HG02884 (cell line): Measurements from ENCODE around the gene SPACA4.

Experiments used
- ATAC-seq: cut with Tn5 transposase; IDR thresholded peaks from one replicate; pipeline ENCODE4 v1.9.1; 2021; ENCODE audit warnings: mild to moderate bottlenecking, moderate library complexity; ENCODE audit not compliant: unreplicated experiment

Gene SPACA4

GRCh38 chr19:48596679-48597465, 9.7 kb upstream of the SPACA4 start:
- ATAC-seq, result no peak

GRCh38 chr19:48598996-48599700, 7.4 kb upstream of the SPACA4 start:
- no peak for ATAC-seq

GRCh38 chr19:48600679-48601417, 5.7 kb upstream of the SPACA4 start:
- no peak for ATAC-seq

GRCh38 chr19:48603001-48603400, 3.5 kb upstream of the SPACA4 start:
- ATAC-seq, result no peak

GRCh38 chr19:48603449-48603848, 3.1 kb upstream of the SPACA4 start:
- ATAC-seq, result no peak

GRCh38 chr19:48603850-48604249, 2.7 kb upstream of the SPACA4 start:
- ATAC-seq, result no peak

GRCh38 chr19:48607359-48607755, 815 bp downstream of the SPACA4 start:
- ATAC-seq, result no peak

- ATAC-seq, result no peak
Measured at GRCh38 chr19:48608798-48609263, 2.3 kb downstream of the SPACA4 start.

GRCh38 chr19:48609571-48610108, 3.1 kb downstream of the SPACA4 start:
- ATAC-seq, result no peak

- ATAC-seq, result no peak
Measured at GRCh38 chr19:48611872-48612271, 5.3 kb downstream of the SPACA4 start.

- no peak for ATAC-seq
Measured at GRCh38 chr19:48613024-48613851, 6.7 kb downstream of the SPACA4 start.

GRCh38 chr19:48613852-48614435, 7.4 kb downstream of the SPACA4 start:
- ATAC-seq, result no peak

GRCh38 chr19:48614436-48615230, 8.1 kb downstream of the SPACA4 start, which contains the start of gene FAM83E:
Gene FAM83E, minus strand, starts transcription at chr19:48615076. Its CDS starts 1,704 bp downstream, at chr19:48613372.
- ATAC-seq, result no peak

GRCh38 chr19:48615231-48616040, 8.9 kb downstream of the SPACA4 start:
- no peak for ATAC-seq

GRCh38 chr19:48616041-48616436, 9.5 kb downstream of the SPACA4 start:
- no peak for ATAC-seq

- ATAC-seq, result no peak
Measured at GRCh38 chr19:48616491-48617056, 10.0 kb downstream of the SPACA4 start.

GRCh38 chr19:48617146-48617937, 10.8 kb downstream of the SPACA4 start:
- ATAC-seq, result no peak
